Duodenal mucosa (tissue), 2 donors: Measurements from ENCODE around the gene ZFX.
A peak's percentile ranks its signal among the peaks of the same experiment; 100 is the strongest.
"Not testable (repeated sequence)": the region's sequence is repeated elsewhere in the genome, so short reads cannot be mapped to it uniquely, and the experiment has no call there.

Experiments
- H3K27ac ChIP-seq: one replicate; pipeline ENCODE4 v1.7.0; 2013; ENCODE audit warnings: low read depth, low read length
- H3K27me3 ChIP-seq, 2 donors: one replicate each; pipeline ENCODE4 v1.7.0; 2013; ENCODE audit warnings: low read length in 2 of 2, control low read depth in 1 of 2; ENCODE audit not compliant: insufficient read depth in 2 of 2, control insufficient read depth in 1 of 2
- H3K36me3 ChIP-seq, 2 donors: one replicate each; pipeline ENCODE4 v1.7.0; 2013; ENCODE audit warnings: low read length in 2 of 2, control low read depth in 1 of 2; ENCODE audit not compliant: insufficient read depth in 2 of 2, control insufficient read depth in 1 of 2
- H3K4me1 ChIP-seq, 2 donors: one replicate each; pipeline ENCODE4 v1.7.0; 2013; ENCODE audit warnings: low read length in 2 of 2, control low read depth in 1 of 2; ENCODE audit not compliant: insufficient read depth in 2 of 2, control insufficient read depth in 1 of 2
- H3K4me3 ChIP-seq, 2 donors: one replicate each; pipeline ENCODE4 v1.7.0; 2013; ENCODE audit warnings: low read length in 2 of 2, low read depth in 1 of 2
- H3K9ac ChIP-seq, 2 donors: one replicate each; pipeline ENCODE4 v1.7.0; 2013; ENCODE audit warnings: low read length in 2 of 2, low read depth in 1 of 2
- H3K9me3 ChIP-seq, 2 donors: one replicate each; pipeline ENCODE4 v1.7.0; 2013; ENCODE audit warnings: low read length in 2 of 2, control low read depth in 1 of 2; ENCODE audit not compliant: control insufficient read depth in 1 of 2

The ZFX gene

GRCh38 chrX:24137192-24137591 lies 12.3 kb upstream of the ZFX start:
- H3K4me1 ChIP-seq = no peaks in the 10 kb centered on the region
- no peaks in the 10 kb centered on the region for H3K36me3 ChIP-seq

GRCh38 chrX:24143982-24144381 lies 5.5 kb upstream of the ZFX start:
- not testable (repeated sequence) for H3K9ac ChIP-seq, H3K27ac ChIP-seq, H3K4me3 ChIP-seq, H3K27me3 ChIP-seq, H3K4me1 ChIP-seq, H3K36me3 ChIP-seq, H3K9me3 ChIP-seq

More at GRCh38 chrX:24137192-24137591, 12.3 kb upstream of the ZFX start:
- Histone ChIP-seq H3K4me3 (no peak overlapping the region), H3K9me3 (no peaks in the 10 kb centered on the region), H3K9ac (no peak overlapping the region), H3K27ac (no peak overlapping the region), H3K27me3 (no peaks in the 10 kb centered on the region)

- no peaks in the 10 kb centered on the region for H3K27me3 ChIP-seq
- no peaks in the 10 kb centered on the region for H3K9me3 ChIP-seq
- H3K4me3 ChIP-seq = no peak overlapping the region
- no peak overlapping the region for H3K9ac ChIP-seq
- peaks cover 6 to 8% of the 10 kb centered on the region in 2 donors for H3K4me1 ChIP-seq
- H3K27ac ChIP-seq = no peak overlapping the region
- no peaks in the 10 kb centered on the region for H3K36me3 ChIP-seq
These were observed 5.0 kb upstream of the ZFX start for GRCh38 chrX:24144528-24144927.

DNA sequence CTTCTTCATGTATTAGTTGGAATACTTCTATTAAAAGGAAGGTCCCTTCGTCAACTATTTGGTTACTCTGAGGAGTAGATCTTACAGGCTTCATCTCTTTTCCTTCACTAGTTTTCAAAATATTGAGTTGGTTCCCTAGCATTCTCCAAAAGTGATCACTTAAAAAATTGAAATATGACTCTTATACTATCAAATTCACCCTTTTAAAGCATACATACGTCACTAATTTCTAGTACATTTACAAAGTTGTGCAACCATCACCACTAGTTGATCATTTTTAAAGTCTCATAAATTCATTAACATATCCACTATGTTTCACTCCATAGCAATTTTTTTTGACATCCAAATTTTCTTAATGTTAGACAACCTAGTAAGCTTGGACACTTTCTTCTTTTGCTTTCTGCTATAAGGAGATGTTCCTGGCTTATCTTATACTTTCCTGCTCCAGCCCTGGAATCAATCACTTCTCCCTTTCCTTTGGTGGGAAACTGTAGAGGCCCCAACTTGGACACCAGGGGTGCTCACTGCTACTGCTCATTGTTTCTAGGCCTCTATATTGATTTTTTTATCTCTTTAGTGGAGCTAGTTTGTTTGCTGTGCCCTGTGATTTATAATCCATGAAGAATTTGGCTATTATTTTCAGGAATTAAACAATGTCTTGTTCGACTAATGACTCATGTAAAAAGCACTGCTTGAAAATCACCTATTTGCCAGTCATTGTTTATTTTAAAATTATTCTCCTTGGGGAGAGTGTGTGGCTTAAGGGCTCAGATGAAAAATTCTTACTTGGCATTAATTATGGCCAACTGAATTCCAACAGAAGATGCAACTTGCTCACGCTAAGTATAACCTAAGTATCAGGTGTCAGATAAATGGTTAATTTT lies 4.0 kb upstream of the ZFX start:
- Histone ChIP-seq H3K27ac (no peak overlapping the region), H3K4me3 (no peak overlapping the region), H3K4me1 (peaks cover 6 to 8% of the 10 kb centered on the region in 2 donors), H3K36me3 (no peaks in the 10 kb centered on the region), H3K27me3 (no peaks in the 10 kb centered on the region), H3K9ac (no peak overlapping the region), H3K9me3 (no peaks in the 10 kb centered on the region)

GRCh38 chrX:24146283-24146949 lies 3.1 kb upstream of the ZFX start:
- Histone ChIP-seq H3K27ac (no peak overlapping the region), H3K4me1 (peaks cover 9 to 10% of the 10 kb centered on the region in 2 donors), H3K9me3 (no peaks in the 10 kb centered on the region), H3K27me3 (no peaks in the 10 kb centered on the region), H3K9ac (no peak overlapping the region), H3K4me3 (peak overlapping the region in 1 of 2 donors; percentile 1), H3K36me3 (no peaks in the 10 kb centered on the region)

GRCh38 chrX:24147165-24147564 lies 2.4 kb upstream of the ZFX start:
- peaks cover 14% of the 10 kb centered on the region in 2 donors for H3K4me1 ChIP-seq
- no peak overlapping the region for H3K9ac ChIP-seq
- H3K27ac ChIP-seq = no peak overlapping the region
- H3K36me3 ChIP-seq = no peaks in the 10 kb centered on the region
- H3K9me3 ChIP-seq = no peaks in the 10 kb centered on the region
- H3K4me3 ChIP-seq = no peak overlapping the region
- no peaks in the 10 kb centered on the region for H3K27me3 ChIP-seq

DNA sequence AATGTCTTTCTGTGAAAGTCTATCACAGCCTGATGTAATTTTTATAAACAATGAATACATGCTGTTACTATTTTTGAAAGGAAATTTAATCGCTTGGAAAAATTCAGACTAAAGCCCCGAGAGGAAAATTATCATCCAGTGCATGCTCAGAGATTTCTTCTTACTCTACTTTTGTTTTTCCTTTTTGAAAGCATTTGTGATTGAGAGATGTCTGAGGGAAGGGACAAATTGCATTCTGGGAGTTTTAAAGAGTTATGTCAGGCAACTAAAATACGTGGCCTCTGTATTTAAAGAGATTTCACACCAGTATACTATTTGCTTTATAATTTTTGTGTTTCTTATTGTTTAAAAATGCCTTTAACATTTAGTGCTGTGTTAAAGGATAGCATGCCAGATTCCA lies 1.4 kb upstream of the ZFX start:
- H3K9ac ChIP-seq = peak overlapping the region in 1 of 2 donors; percentile 71
- no peaks in the 10 kb centered on the region for H3K27me3 ChIP-seq
- H3K4me3 ChIP-seq = peak overlapping the region in 1 of 2 donors; percentile 61
- peak overlapping the region; percentile 88 for H3K27ac ChIP-seq
- no peaks in the 10 kb centered on the region for H3K9me3 ChIP-seq
- H3K36me3 ChIP-seq = no peaks in the 10 kb centered on the region
- peaks cover 17 to 22% of the 10 kb centered on the region in 2 donors for H3K4me1 ChIP-seq

DNA sequence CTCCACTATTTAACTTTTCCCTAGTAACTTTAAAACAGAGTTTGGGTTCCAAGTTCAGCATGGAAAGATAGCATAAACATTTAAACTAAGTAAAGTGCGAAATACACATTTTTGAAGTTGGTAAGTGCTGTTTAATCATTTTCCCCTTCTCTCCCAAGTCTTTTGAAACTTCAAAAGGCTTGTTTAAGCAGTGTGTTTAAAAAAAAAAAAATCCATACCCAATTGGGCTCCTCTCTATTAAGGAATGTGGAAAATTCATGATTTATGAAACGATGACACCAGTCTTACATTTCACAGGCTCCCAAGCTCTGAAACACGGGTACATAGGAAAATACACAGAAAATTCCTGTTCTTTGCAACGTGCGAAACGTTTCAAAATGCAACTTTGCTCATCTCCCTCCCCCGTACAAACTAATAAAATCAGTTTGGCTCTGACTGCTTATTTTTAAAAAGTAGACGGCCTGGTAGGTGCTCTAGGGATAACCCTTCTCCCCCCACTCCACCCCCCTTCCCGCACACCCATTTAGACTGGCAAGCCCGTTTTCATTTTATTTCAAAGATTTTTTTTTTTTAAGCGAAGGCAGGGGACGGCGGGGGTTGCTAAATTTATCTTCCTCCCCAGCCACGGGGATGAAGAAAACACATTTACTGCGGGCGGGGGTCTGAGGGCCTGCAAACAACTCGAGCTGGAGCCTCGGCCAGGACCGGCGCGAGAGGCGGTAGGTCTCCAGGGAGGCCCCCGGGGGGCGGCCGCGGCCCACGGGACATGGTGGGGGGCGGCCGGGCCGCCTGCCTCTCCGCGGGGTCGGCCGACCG lies 786 bp upstream of the ZFX start:
- H3K9ac ChIP-seq = peak overlapping the region; percentile 32 to 71
- no peaks in the 10 kb centered on the region for H3K9me3 ChIP-seq
- H3K27ac ChIP-seq = peak overlapping the region; percentile 88
- H3K4me3 ChIP-seq = peak overlapping the region; percentile 48 to 61
- no peaks in the 10 kb centered on the region for H3K36me3 ChIP-seq
- no peaks in the 10 kb centered on the region for H3K27me3 ChIP-seq
- H3K4me1 ChIP-seq = peaks cover 23 to 28% of the 10 kb centered on the region in 2 donors

- no peaks in the 10 kb centered on the region for H3K36me3 ChIP-seq
- H3K9ac ChIP-seq = peak overlapping the region; percentile 66 to 80
- H3K4me3 ChIP-seq = peak overlapping the region; percentile 80
- no peaks in the 10 kb centered on the region for H3K27me3 ChIP-seq
- peaks cover 28 to 31% of the 10 kb centered on the region in 2 donors for H3K4me1 ChIP-seq
- peak overlapping the region; percentile 88 for H3K27ac ChIP-seq
- no peaks in the 10 kb centered on the region for H3K9me3 ChIP-seq
These were observed 692 bp downstream of the ZFX start for GRCh38 chrX:24150051-24150790.
